ENCODE measurements around the gene PI4K2B. TPM values are rescaled to one million over a fixed set of nuclear protein-coding genes. Genes with fewer than 3 reads are reported as not detected.

Gene PI4K2B
- total RNA-seq, 2 experiments from 2014 or later: 40.0 to 40.6 TPM

Other genes starting within 250 kb of the PI4K2B start
- not detected for gene LGI2, start 203.1 kb upstream of the PI4K2B start, total RNA-seq
- gene SEPSECS, start 73.6 kb upstream of the PI4K2B start, total RNA-seq: 10 to 100 TPM in 1 of 2 experiments, 1 to 10 TPM in 1; 7.5 to 10.4 TPM
- 10 to 100 TPM; 15.3 to 15.9 TPM for gene ZCCHC4, start 78.7 kb downstream of the PI4K2B start, total RNA-seq
- 10 to 100 TPM; 33.4 to 37.6 TPM for gene ANAPC4, start 143.2 kb downstream of the PI4K2B start, total RNA-seq